ENCODE data around the gene PIGX.

Gene PIGX

DNA sequence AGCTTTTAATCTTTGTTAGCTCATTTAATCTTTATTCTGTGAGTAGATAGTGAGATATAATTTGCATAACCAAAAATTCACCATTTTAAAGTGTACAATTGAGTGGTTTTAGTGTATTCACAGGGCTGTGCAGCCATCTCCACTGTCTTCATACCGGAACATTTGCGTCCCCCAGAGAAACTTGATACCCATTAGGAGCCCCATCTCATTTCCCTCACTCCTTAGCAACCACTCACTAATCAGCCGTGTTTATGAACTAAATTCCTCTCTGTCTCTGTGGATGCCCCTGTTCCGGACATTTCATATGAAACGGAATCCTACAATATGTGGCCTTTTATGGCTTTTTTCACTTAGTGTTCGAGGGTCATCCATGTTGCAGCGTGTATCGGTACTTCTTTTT lies 65.7 kb downstream of the PIGX start:
- POLR2A ChIA-PET, result no interaction called here
- TF ChIP-seq, protein P1, sequence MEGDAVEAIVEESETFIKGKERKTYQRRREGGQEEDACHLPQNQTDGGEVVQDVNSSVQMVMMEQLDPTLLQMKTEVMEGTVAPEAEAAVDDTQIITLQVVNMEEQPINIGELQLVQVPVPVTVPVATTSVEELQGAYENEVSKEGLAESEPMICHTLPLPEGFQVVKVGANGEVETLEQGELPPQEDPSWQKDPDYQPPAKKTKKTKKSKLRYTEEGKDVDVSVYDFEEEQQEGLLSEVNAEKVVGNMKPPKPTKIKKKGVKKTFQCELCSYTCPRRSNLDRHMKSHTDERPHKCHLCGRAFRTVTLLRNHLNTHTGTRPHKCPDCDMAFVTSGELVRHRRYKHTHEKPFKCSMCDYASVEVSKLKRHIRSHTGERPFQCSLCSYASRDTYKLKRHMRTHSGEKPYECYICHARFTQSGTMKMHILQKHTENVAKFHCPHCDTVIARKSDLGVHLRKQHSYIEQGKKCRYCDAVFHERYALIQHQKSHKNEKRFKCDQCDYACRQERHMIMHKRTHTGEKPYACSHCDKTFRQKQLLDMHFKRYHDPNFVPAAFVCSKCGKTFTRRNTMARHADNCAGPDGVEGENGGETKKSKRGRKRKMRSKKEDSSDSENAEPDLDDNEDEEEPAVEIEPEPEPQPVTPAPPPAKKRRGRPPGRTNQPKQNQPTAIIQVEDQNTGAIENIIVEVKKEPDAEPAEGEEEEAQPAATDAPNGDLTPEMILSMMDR (IDR thresholded peaks at IDR 0.05; ENCODE audit: control extremely low read depth, extremely low read depth, low read depth, missing control alignments), result no peak
- no peak for DNase-seq (ENCODE audit: extremely low spot score)
- CTCF ChIA-PET, result no interaction called here

GRCh38 chr3:196778755-196779154 lies 66.6 kb downstream of the PIGX start:
- TF ChIP-seq, protein P1 (IDR thresholded peaks at IDR 0.05; ENCODE audit: control extremely low read depth, extremely low read depth, low read depth, missing control alignments), result no peak
- ChIA-PET POLR2A (no interaction called here), CTCF (no interaction called here)
- DNase-seq (ENCODE audit: extremely low spot score), result no peak

DNA sequence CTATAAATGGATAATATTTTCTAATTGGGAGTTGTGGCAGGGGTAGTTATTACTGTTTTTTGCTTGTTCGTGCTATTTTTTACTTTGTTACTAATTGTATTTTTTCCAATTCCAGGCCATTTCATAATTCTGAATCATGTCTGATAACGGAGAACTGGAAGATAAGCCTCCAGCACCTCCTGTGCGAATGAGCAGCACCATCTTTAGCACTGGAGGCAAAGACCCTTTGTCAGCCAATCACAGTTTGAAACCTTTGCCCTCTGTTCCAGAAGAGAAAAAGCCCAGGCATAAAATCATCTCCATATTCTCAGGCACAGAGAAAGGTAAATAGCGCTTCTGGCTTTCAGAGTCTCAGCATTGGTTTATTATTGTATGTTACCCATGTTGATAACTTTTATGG lies 70.3 kb downstream of the PIGX start:
- POLR2A ChIA-PET, result no interaction called here
- DNase-seq (ENCODE audit: extremely low spot score), result no peak
- CTCF ChIA-PET, result interaction anchor here (0.6 kb wide), 1 partner anchor 19 kb away, joined by 3 read pairs; no protein-coding TSS in a partner anchor
- TF ChIP-seq, protein P1 (IDR thresholded peaks at IDR 0.05; ENCODE audit: control extremely low read depth, extremely low read depth, low read depth, missing control alignments), result no peak
